Duodenal mucosa (tissue), 2 donors: ENCODE data around the gene SSBP3.

Source experiments
- H3K27ac ChIP-seq: one replicate; pipeline ENCODE4 v1.7.0; 2013; ENCODE audit warnings: low read depth, low read length
- H3K27me3 ChIP-seq, 2 donors: one replicate each; pipeline ENCODE4 v1.7.0; 2013; ENCODE audit warnings: low read length in 2 of 2, control low read depth in 1 of 2; ENCODE audit not compliant: insufficient read depth in 2 of 2, control insufficient read depth in 1 of 2
- H3K36me3 ChIP-seq, 2 donors: one replicate each; pipeline ENCODE4 v1.7.0; 2013; ENCODE audit warnings: low read length in 2 of 2, control low read depth in 1 of 2; ENCODE audit not compliant: insufficient read depth in 2 of 2, control insufficient read depth in 1 of 2
- H3K4me1 ChIP-seq, 2 donors: one replicate each; pipeline ENCODE4 v1.7.0; 2013; ENCODE audit warnings: low read length in 2 of 2, control low read depth in 1 of 2; ENCODE audit not compliant: insufficient read depth in 2 of 2, control insufficient read depth in 1 of 2
- H3K4me3 ChIP-seq, 2 donors: one replicate each; pipeline ENCODE4 v1.7.0; 2013; ENCODE audit warnings: low read length in 2 of 2, low read depth in 1 of 2
- H3K9ac ChIP-seq, 2 donors: one replicate each; pipeline ENCODE4 v1.7.0; 2013; ENCODE audit warnings: low read length in 2 of 2, low read depth in 1 of 2
- H3K9me3 ChIP-seq, 2 donors: one replicate each; pipeline ENCODE4 v1.7.0; 2013; ENCODE audit warnings: low read length in 2 of 2, control low read depth in 1 of 2; ENCODE audit not compliant: control insufficient read depth in 1 of 2

SSBP3 gene

GRCh38 chr1:54364995-54365394 lies 41.2 kb downstream of the SSBP3 start:
- no peak overlapping the region for H3K4me3 ChIP-seq
- no peak overlapping the region for H3K9ac ChIP-seq
- H3K27me3 ChIP-seq, result no peaks in the 10 kb centered on the region
- H3K36me3 ChIP-seq, result peaks cover 0 to 7% of the 10 kb centered on the region in 2 donors
- H3K9me3 ChIP-seq, result no peaks in the 10 kb centered on the region
- H3K27ac ChIP-seq, result no peak overlapping the region
- peaks cover 18 to 44% of the 10 kb centered on the region in 2 donors for H3K4me1 ChIP-seq

DNA sequence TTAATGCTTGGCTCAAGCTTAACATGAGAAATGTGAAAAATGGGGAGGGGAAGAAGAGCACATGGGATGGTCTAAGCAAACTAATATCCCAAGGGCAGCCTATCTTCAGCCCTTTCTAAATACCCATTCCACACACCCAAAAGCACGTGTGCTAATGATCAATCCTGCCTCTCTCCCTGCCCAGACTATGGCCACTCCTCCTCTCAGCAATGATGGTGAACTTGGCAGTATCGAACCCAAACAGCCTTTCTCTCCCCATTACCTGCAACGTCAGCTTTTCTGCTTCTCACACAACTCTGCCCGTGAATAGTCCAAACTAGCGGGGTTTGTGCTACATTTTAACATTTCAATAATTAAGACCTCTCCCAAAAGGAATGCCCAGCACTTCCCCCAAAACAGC lies 41.6 kb downstream of the SSBP3 start:
- H3K9ac ChIP-seq, result no peak overlapping the region
- H3K36me3 ChIP-seq, result peaks cover 2 to 4% of the 10 kb centered on the region in 2 donors
- H3K9me3 ChIP-seq, result no peaks in the 10 kb centered on the region
- H3K27me3 ChIP-seq, result no peaks in the 10 kb centered on the region
- no peak overlapping the region for H3K27ac ChIP-seq
- H3K4me3 ChIP-seq, result no peak overlapping the region
- peaks cover 18 to 44% of the 10 kb centered on the region in 2 donors for H3K4me1 ChIP-seq

GRCh38 chr1:54363925-54364324 lies 42.3 kb downstream of the SSBP3 start:
- no peak overlapping the region for H3K27ac ChIP-seq
- no peak overlapping the region for H3K4me3 ChIP-seq
- no peaks in the 10 kb centered on the region for H3K9me3 ChIP-seq
- H3K9ac ChIP-seq, result no peak overlapping the region
- H3K36me3 ChIP-seq, result peaks cover 0 to 3% of the 10 kb centered on the region in 2 donors
- no peaks in the 10 kb centered on the region for H3K27me3 ChIP-seq
- peaks cover 18 to 44% of the 10 kb centered on the region in 2 donors for H3K4me1 ChIP-seq

DNA sequence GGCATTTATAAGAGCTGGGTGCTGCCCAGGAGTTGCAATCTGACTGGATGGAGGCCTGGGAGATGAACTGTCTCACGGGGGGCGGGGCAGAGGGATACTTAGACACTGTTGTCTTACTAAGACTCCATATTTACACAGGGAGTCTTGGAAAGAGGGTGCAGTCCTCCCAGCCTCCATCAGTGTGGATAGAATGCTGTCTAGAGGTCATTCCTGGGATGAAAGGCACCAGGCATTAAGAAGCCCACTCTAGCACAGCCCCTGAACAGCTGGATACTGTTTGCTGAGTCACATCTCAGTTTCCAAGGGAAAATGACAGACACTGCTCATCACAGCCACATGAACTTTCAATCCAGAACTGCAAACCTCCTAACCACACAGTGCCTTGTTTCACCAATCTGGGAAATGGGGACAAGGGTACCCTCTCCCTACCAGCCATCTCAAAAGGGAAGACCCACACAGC lies 43.3 kb downstream of the SSBP3 start:
- Histone ChIP-seq H3K27ac (no peak overlapping the region), H3K4me1 (peaks cover 24 to 41% of the 10 kb centered on the region in 2 donors)

GRCh38 chr1:54361342-54361741 lies 44.9 kb downstream of the SSBP3 start:
- H3K9ac ChIP-seq, result no peak overlapping the region
- peaks cover 0 to 3% of the 10 kb centered on the region in 2 donors for H3K36me3 ChIP-seq
- H3K4me1 ChIP-seq, result peaks cover 34 to 37% of the 10 kb centered on the region in 2 donors
- H3K4me3 ChIP-seq, result no peak overlapping the region
- H3K27ac ChIP-seq, result no peak overlapping the region
- no peaks in the 10 kb centered on the region for H3K9me3 ChIP-seq
- H3K27me3 ChIP-seq, result no peaks in the 10 kb centered on the region

More for the DNA sequence above, 43.3 kb downstream of the SSBP3 start:
- Histone ChIP-seq H3K9ac (no peak overlapping the region), H3K27me3 (no peaks in the 10 kb centered on the region), H3K9me3 (no peaks in the 10 kb centered on the region), H3K4me3 (no peak overlapping the region), H3K36me3 (peaks cover 0 to 3% of the 10 kb centered on the region in 2 donors)

- no peak overlapping the region for H3K4me3 ChIP-seq
- no peaks in the 10 kb centered on the region for H3K27me3 ChIP-seq
- peaks cover 35 to 40% of the 10 kb centered on the region in 2 donors for H3K4me1 ChIP-seq
- H3K9ac ChIP-seq, result no peak overlapping the region
- H3K36me3 ChIP-seq, result peaks cover 0 to 3% of the 10 kb centered on the region in 2 donors
- H3K27ac ChIP-seq, result no peak overlapping the region
- H3K9me3 ChIP-seq, result no peaks in the 10 kb centered on the region
Measured at GRCh38 chr1:54360165-54361005, 45.8 kb downstream of the SSBP3 start.

DNA sequence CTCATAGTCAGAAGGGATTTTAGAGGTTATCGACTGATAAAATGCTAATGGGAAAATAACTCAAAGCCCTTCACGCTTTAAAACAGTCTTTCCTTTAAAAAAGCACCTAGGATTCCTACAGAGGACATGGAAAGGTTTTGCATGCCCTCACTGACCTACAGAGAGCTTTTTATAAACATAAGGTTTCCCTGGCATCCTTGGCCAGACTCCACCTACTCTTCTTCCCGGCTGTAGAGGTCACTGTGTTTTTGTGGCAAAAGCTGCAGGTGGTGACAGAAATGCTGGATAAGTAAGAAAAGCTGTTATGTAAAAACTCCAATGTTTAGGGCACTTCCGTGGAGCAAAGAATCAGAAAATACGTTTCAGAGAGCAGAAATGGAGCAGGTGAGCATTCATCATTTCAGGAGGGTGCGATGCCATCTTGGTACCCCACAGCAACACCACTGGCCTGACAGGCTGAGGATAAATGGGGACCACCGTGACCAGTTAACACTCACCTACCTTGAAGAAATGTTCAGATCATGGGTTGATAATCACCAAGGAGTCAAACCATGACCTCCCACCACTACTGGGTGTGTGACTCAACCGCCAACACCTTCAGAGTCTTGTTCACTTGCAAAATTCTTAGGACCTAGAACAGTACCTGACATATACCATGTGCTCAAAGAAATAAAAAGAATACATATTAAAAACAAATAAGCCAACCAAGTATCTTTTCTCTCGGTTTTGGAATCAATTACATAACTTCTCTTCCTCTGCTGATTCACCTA lies 46.6 kb downstream of the SSBP3 start:
- H3K36me3 ChIP-seq, result peaks cover 0 to 3% of the 10 kb centered on the region in 2 donors
- H3K4me1 ChIP-seq, result peaks cover 33 to 39% of the 10 kb centered on the region in 2 donors
- no peaks in the 10 kb centered on the region for H3K27me3 ChIP-seq
- no peak overlapping the region for H3K4me3 ChIP-seq
- no peak overlapping the region for H3K27ac ChIP-seq
- no peak overlapping the region for H3K9ac ChIP-seq
- no peaks in the 10 kb centered on the region for H3K9me3 ChIP-seq

DNA sequence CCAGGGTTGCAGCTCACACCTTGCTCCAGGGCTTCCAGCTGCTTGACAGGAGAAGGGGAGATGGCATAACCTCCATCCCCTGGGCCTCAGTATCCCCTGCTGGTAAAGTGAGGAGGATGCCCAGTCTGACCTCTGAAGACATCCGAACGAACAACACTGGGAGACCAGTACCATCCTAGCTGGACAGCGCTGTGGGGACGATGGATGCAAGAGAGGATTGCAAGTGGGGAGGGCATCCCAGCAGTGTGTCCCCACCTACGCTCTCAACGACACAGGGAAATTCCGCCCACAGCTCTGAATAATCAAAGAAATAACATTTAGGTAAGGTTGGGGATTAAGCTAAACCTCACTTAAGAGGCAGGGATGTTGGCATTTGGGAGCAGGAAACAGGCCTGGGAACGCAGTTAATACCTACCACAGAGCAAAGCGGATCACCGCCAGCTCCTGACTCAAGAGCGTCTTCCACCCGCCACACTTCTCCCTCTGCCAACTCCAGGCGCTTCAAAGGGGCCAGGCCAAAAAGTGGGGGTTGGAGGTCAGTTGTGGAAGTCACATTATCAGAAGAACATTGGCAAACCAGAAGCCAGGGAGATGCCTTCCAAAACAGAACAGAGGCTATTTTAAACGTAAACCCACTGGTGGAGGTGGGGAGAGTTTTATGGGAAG lies 47.6 kb downstream of the SSBP3 start:
- Histone ChIP-seq H3K27me3 (no peaks in the 10 kb centered on the region), H3K9me3 (no peaks in the 10 kb centered on the region), H3K36me3 (peaks cover 0 to 3% of the 10 kb centered on the region in 2 donors), H3K27ac (no peak overlapping the region), H3K9ac (no peak overlapping the region), H3K4me3 (no peak overlapping the region), H3K4me1 (peaks cover 37 to 47% of the 10 kb centered on the region in 2 donors)

DNA sequence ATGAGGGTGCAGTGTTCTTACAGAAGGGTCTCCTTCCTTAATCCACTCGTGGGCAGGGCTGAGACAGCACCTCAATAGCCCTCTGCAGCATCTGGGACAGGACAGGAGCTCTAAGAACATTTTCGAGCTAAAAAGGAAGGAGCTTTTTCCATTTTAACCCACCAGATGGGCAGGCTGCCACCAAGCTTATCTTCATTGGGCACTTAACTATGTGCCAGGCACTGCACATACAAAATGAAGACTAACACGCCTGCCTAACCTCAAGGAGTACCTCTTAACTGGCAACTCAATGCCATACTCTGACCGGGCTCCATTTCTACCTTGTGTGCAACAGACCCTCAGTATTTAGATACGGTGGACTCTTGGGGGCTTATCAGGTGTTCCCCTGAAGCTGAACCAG lies 48.2 kb downstream of the SSBP3 start:
- Histone ChIP-seq H3K9me3 (no peaks in the 10 kb centered on the region), H3K9ac (no peak overlapping the region), H3K4me1 (peaks cover 42 to 50% of the 10 kb centered on the region in 2 donors), H3K4me3 (no peak overlapping the region), H3K27me3 (no peaks in the 10 kb centered on the region), H3K36me3 (peaks cover 0 to 3% of the 10 kb centered on the region in 2 donors), H3K27ac (no peak overlapping the region)
